Stimulated activated CD8-positive, alpha-beta memory T cell treated with anti-CD3 and anti-CD28 coated beads, Interleukin-15, amount 100 ng/mL, for 1 hour (primary cell): ENCODE measurements around the gene SPOUT1.

Experiments used
- DNase-seq: peaks from one replicate; pipeline ENCODE4 v3.0.0-alpha.2; 2020; ENCODE audit warnings: low read depth

The SPOUT1 gene

GRCh38 chr9:128771745-128772519 is 57.7 kb downstream of the SPOUT1 start, which contains the start of gene ZER1:
ZER1 (minus strand) TSS chr9:128771927; CDS start chr9:128755565, 16,362 bp downstream.
- peak; percentile 85 for DNase-seq

GRCh38 chr9:128771094-128771721 is 58.4 kb downstream of the SPOUT1 start:
- no peak for DNase-seq

- no peak for DNase-seq
Measured at GRCh38 chr9:128770286-128771030, 59.1 kb downstream of the SPOUT1 start.
